Middle frontal gyrus (tissue), 1 donor: ENCODE data around the gene BCAM.
"Not testable (repeated sequence)": the region's sequence is repeated elsewhere in the genome, so short reads cannot be mapped to it uniquely, and the experiment has no call there.

Experiments used
- DNase-seq: peaks from one replicate; pipeline ENCODE4 v3.0.0-alpha.2; 2015; ENCODE audit warnings: low spot score; ENCODE audit errors: extremely low spot score

Gene BCAM

DNA sequence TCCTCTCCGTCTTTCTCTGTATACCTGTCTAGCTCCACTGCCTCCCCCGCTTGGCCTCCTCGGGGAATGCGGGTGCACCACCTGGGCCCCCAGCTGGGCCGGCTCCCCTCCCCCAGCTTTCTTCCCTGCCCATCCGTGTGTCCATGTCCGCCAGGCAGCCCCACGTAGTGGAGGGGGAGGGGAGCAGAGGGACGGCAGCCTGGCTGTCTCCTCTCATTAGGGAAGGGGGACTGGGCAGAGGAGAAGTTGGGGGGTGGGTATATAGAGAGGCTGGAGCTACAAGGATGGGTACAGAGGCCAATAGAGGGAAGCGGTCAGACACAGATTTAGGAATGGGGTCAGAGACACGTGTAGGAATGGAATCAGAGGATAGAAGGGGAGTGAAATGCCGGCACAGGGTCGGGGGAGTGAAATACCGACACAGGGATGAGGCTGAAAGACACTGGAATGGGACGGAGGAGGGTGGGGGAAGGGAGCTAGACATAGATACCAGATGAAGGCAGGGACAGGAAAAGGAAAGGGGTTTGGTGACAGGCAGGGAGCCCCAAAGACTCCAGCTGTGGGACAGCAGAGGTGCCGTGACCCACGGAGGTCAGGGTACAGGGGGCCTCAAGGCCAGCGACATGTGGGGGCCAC is 40.0 kb downstream of the BCAM start:
- no peak for DNase-seq

DNA sequence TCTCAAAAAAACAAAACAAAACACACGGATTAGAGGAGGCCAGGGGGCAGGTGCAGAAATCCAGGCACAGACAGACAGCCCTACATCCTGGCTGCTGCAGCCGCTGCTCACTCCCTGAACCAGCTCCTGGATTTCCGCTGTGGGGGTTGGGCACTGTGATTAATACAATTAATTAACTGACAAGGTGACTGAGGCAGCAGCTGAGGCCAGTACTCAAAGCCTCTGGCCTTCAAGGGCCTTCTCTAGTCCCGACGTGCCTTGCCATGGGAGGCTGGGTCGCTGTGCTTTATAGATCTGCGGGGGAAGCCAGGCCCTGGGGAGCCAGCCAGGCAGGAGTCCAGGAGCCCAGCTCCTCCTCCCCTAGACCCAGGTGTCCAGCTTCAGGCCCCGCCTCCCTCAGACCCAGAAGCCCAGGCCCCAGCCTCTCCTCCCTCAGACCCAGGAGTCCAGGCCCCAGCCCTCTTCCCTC is 41.8 kb downstream of the BCAM start:
- no peak for DNase-seq

DNA sequence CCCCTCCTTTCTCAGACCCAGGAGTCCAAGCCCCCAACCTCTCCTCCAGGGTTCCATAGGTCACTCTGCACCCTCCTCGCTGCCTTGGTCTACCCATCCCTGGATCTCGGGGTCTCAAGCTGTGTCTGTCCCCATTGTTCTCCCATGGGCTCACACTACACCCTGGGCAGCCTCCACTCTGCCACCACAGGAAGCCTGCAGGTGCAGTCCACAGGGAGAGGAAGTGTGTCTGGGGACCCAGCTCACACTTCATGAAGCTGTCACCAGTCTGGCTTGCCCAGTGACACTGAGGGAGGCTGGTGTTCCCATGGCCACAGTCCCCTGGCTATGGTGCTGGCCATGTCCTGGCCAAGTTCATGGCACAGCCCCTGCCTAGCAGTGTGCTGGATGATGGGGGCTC is 42.5 kb downstream of the BCAM start:
- no peak for DNase-seq

DNA sequence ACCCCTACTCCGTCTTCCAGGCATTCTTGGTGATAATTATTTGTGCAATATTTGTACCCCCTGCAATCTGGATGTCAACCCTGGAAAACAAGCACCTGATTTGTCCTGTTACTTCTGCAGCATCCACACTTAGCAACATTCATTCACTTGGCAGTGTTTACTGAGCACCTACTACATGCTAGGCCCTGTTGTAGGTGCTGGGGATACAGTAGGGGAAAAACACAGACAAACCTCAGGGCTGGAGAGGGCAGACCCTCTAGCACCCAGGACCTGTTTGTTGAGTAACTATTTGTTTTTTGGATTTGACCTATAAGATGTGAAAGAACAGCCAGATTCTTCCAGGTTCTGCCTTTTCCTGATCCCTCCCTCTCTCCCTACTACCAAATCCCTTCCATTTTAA is 46.7 kb downstream of the BCAM start:
- no peak for DNase-seq

DNA sequence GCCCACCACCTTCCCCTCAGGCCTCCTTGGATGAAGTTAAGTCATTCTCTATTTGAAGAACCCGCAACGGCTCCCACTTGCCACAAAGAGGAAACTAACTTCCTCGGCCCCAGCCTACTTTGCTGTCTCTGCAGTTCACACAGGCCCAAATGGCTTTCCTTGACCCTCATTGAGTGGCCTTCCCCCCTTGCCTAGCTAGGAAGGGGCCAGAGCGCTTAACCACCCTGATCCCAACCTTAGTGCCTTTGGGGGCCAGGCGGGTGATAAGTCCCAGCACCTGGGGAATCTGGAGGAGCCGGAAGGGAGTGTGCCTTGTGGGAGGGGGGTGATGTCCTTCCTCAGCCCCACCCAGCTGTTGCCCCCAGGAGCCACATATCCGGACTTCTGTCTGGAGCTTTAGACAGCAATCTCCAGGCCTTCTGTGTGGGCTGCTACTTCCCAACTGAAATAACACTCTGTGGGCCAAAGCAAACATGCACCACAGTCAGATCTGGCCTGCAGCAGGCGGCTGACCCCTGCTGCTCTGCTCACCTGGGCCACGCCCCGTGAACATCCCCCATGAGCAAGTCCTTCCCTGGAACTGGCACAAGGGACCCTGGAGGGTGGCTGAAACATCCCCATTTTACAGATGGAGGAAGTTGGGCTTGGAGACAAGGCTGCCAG is 47.6 kb downstream of the BCAM start:
- DNase-seq: no peak

DNA sequence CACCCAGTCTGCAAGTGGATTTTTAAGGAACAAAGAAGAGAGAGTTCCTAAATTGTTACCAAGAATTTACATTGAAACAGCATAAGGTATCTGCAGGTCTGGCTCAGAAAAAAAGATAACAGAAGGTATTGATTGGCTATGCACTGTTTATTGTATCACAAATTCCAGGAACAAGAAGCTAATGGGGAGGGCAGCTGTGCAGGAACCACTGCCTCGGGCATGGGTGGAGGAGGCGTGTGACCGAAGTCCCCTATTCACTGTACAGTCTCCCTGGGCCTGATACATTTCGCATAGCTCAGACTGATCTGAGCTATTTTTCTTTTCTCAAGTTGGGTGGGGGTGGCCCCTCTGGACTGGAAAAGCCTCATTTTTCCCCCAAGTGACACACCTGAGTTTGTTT is 48.9 kb downstream of the BCAM start:
- DNase-seq: no peak

DNA sequence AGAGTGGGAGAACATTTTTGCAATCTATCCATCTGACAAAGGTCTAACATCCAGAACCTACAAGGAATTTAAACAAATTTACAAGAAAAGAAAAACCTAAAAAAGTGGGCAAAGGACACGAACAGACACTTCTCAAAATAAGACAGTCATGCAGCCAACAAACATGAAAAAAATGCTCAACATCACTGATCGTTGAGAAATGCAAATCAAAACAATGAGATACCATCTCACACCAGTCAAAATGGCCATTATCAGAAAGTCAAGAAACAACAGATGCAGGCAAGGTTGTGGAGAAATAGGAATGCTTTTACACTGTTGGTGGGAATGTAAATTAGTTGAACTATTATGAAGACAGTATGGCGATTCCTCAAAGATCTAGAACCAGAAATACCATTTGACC is 52.7 kb downstream of the BCAM start:
- not testable (repeated sequence) for DNase-seq

DNA sequence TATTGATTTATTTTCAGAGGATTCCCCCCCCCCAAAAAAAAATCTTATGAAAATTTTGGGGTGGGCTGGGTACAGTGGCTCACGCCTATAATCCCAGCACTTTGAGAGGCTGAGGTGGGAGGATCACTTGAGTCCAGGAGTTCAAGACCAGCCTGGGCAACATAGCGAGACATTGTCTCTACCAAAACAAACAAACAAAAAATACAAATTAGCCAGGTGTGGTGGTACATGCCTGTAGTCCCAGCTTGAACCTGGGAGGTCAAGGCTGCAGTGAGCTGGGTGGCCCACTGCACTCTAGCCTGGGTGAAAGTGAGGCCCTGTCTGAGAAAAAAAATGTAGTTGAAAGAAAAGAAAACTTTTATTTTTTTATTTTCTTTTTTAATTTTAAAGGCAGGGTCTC is 55.1 kb downstream of the BCAM start:
- no peak for DNase-seq

DNA sequence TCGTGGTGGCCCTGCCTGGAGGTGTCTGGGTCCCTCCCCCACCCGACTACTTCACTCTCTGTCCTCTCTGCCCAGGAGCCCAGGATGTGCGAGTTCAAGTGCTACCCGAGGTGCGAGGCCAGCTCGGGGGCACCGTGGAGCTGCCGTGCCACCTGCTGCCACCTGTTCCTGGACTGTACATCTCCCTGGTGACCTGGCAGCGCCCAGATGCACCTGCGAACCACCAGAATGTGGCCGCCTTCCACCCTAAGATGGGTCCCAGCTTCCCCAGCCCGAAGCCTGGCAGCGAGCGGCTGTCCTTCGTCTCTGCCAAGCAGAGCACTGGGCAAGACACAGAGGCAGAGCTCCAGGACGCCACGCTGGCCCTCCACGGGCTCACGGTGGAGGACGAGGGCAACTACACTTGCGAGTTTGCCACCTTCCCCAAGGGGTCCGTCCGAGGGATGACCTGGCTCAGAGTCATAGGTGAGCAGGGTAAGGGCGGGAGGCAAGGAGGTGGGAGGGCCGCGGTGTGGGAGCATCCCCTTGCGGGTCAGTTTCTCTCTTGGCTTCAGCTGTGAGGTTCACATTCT is 56.4 kb downstream of the BCAM start:
- DNase-seq: no peak

DNA sequence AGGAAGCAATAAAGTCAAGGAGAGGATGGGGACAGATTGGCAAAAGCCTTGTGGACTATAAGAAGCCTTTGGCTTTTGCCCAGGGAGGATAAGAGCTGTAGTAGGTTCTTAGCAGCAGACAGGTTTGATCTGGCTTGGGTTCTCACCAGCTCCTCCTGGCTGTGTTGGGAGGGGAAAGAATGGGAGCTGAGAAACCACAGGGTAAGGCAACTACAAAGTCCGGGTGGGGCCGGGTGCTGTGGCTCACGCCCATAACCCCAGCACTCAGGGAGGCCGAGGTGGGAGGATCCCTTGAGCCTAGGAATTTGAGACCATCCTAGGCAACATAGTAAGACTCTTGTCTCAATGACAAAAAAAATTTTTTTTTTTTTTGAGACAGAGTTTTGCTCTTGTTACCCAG is 57.8 kb downstream of the BCAM start:
- no peak for DNase-seq

DNA sequence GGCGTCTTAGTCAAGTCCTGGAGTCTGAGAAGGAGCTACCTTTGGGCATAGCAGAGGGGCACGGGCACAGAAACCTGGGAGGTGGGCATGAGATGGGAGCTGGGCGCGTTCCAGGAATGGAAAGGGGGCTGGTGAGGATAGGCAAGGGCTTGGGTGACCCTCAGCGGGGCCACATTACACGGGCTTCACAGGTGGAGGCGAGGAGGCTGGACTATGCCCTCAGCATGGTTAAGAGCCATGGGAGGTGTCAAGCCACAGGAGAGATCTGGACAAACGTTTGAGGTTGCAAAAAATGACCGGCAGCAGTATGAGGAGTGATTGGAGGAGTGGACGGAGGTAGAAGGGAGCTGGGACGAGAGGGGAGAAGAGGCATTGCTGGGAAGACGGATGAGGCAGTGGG is 58.7 kb downstream of the BCAM start:
- DNase-seq: no peak

DNA sequence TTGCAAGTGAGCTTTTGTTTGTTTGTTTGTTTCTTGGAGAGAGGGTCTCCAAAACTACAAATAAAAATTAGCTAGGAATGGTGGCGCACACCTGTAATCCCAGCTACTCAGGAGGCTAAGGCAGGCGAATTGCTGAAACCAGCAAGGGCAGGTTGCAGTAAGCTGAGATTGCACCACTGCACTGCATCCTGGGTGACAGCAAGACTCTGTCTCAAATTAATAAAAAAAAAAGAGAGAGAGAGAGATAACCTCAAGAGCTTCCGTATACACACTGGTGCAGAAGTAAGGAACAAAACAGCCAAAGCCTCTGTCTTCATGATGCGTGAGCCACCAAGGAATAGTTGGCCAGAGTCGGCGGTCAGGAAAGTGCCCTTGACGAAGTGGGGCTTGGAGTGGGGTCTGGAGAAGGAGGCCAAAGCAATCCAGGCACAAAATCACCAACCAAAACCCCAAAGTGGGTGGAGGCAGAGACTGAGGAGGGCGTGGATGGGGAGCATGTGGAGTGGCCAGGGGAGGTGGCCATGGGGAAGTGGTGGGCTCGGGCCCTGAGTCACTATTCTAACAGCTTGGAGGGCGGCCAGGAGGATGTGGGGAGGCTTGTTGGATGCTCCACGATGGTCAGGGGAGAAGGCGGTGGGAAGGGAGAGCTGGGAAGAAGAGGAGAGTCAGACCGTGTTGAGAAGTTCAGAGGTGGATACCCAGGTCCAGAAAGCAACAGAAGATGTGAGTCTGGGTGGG is 61.0 kb downstream of the BCAM start:
- no peak for DNase-seq
